Endothelial cell of umbilical vein (primary cell): ENCODE results near the gene GRID2. TPM values are rescaled to one million over a fixed set of nuclear protein-coding genes. Genes with fewer than 3 reads are reported as not detected.

Experiments used
- BruUV-seq: library from RNA; stranded (reverse); fragments of 400-500 nt; replicated peaks from 2 replicates; lab custom pipeline; 2021; lab: Mats Ljungman, UMichigan
- CTCF ChIA-PET: fragments of 300-600, 350-600 bp; sonication (Branson Sonifier 250); formaldehyde crosslinking; loops from one replicate; lab custom pipeline; 2021; ENCODE audit warnings: antibody characterized with exemption, inconsistent platforms; lab: Charles Lee
- POLR2A ChIA-PET: fragments of 300-600, 350-600 bp; sonication (Branson Sonifier 250); formaldehyde crosslinking; loops from one replicate; lab custom pipeline; 2021; ENCODE audit warnings: antibody characterized with exemption, inconsistent platforms; lab: Charles Lee
- DNase-seq: peaks from one replicate; pipeline ENCODE4 v3.0.0-alpha.2; 2011; ENCODE audit warnings: low read depth, low spot score
- FAIRE-seq: peaks from 2 replicates; lab custom pipeline; 2011; peaks lifted over from hg19 to GRCh38; lab: Jason Lieb, UNC
- H2AFZ ChIP-seq: 2 replicates; pipeline ENCODE4 v1.6.0; 2012; ENCODE audit warnings: low read depth, low read length, control low read depth, inconsistent platforms
- H3K27ac ChIP-seq: 2 replicates; pipeline ENCODE4 v1.5.1; 2011; ENCODE audit warnings: low read depth, mild to moderate bottlenecking, control low read depth, low read length, moderate library complexity; ENCODE audit not compliant: insufficient read depth
- H3K27me3 ChIP-seq, 2 experiments: 2 replicates each; pipeline versions ENCODE4 v1.6.0 to v1.6.1; 2011; ENCODE audit warnings: low read length in 2 of 2, mixed read lengths in 1 of 2; ENCODE audit not compliant: control insufficient read depth in 2 of 2, insufficient read depth in 2 of 2
- H3K36me3 ChIP-seq, 2 experiments: 2 replicates in 1 of 2; 3 replicates in 1 of 2; pipeline ENCODE4 v1.5.1; 2011; ENCODE audit warnings: low read length in 2 of 2, mild to moderate bottlenecking in 1 of 2, moderate library complexity in 1 of 2; ENCODE audit not compliant: control insufficient read depth in 2 of 2, insufficient read depth in 2 of 2; ENCODE audit errors: extremely low read depth in 1 of 2
- H3K4me1 ChIP-seq: 3 replicates; pipeline ENCODE4 v1.5.1; 2011; ENCODE audit warnings: mild to moderate bottlenecking, low read length; ENCODE audit not compliant: control insufficient read depth, insufficient read depth; ENCODE audit errors: extremely low read depth
- H3K4me2 ChIP-seq: 2 replicates; pipeline ENCODE4 v1.6.1; 2011; ENCODE audit warnings: low read length, control low read depth, mixed read lengths; ENCODE audit not compliant: insufficient read depth
- H3K4me3 ChIP-seq, 3 experiments: fragments of 200-600 bp in 1 of 3; sonication (generic), shearing (Covaris generic) in 1 of 3; replicated peaks in 1 of 3; 2 replicates each; pipeline ENCODE4 v1.5.1; 2011 to 2016; ENCODE audit warnings: control low read depth in 3 of 3, low read length in 3 of 3, mild to moderate bottlenecking in 2 of 3, inconsistent platforms in 1 of 3, low read depth in 1 of 3, moderate library complexity in 1 of 3; ENCODE audit not compliant: insufficient read depth in 1 of 3
- H3K79me2 ChIP-seq: 2 replicates; pipeline ENCODE4 v1.6.0; 2012; ENCODE audit warnings: low read length, inconsistent platforms; ENCODE audit not compliant: control insufficient read depth, insufficient read depth
- H3K9ac ChIP-seq: replicated peaks from 2 replicates; pipeline ENCODE3; 2011; ENCODE audit warnings: low read length, control low read depth; ENCODE audit not compliant: insufficient read depth; ENCODE audit errors: extremely low read depth
- H3K9me1 ChIP-seq: replicated peaks from 3 replicates; pipeline ENCODE4 v1.6.0; 2011; ENCODE audit warnings: mild to moderate bottlenecking, low read length; ENCODE audit not compliant: control insufficient read depth, insufficient read depth; ENCODE audit errors: extremely low read depth
- H3K9me3 ChIP-seq: replicated peaks from 2 replicates; pipeline ENCODE4 v1.5.1; 2012; ENCODE audit warnings: low read length, inconsistent platforms; ENCODE audit not compliant: control insufficient read depth, insufficient read depth
- H4K20me1 ChIP-seq: replicated peaks from 2 replicates; pipeline ENCODE3; 2011; ENCODE audit warnings: mild to moderate bottlenecking, low read length; ENCODE audit not compliant: control insufficient read depth, insufficient read depth; ENCODE audit errors: extremely low read depth
- CTCF ChIP-seq, 2 donors: IDR thresholded peaks; 1 replicate in 1 of 2; 2 replicates in 1 of 2; pipeline ENCODE4 v1.5.1; 2011; ENCODE audit warnings: low read length in 2 of 2, mild to moderate bottlenecking in 2 of 2, moderate library complexity in 2 of 2, control low read depth in 1 of 2, inconsistent platforms in 1 of 2, low read depth in 1 of 2; ENCODE audit not compliant: insufficient read depth in 1 of 2; ENCODE audit errors: extremely low read depth in 1 of 2
- EZH2 ChIP-seq: IDR thresholded peaks from 2 replicates; pipeline ENCODE4 v1.6.1; 2012; ENCODE audit warnings: borderline replicate concordance, low read depth, mild to moderate bottlenecking, moderate library complexity, low read length, inconsistent platforms; ENCODE audit not compliant: severe bottlenecking
- FOS ChIP-seq: IDR thresholded peaks from 2 replicates; pipeline ENCODE4 v1.6.1; 2011; ENCODE audit warnings: mild to moderate bottlenecking, low read length, moderate library complexity, borderline replicate concordance; ENCODE audit not compliant: insufficient read depth
- GATA2 ChIP-seq: IDR thresholded peaks from 2 replicates; pipeline ENCODE4 v1.7.0; 2011; ENCODE audit warnings: low read depth, mild to moderate bottlenecking, moderate library complexity, mixed read lengths, low read length; ENCODE audit not compliant: insufficient read length, insufficient read depth
- JUN ChIP-seq: IDR thresholded peaks from 2 replicates; pipeline ENCODE4 v1.6.1; 2011; ENCODE audit warnings: borderline replicate concordance, low read depth; ENCODE audit not compliant: insufficient read length, insufficient read depth
- MAX ChIP-seq: IDR thresholded peaks from 2 replicates; pipeline ENCODE4 v1.6.1; 2011; ENCODE audit not compliant: insufficient read depth, insufficient read length
- MYC ChIP-seq: IDR thresholded peaks from one replicate; pipeline ENCODE4 v1.6.1; 2011; ENCODE audit warnings: mild to moderate bottlenecking, low read depth, low read length
- POLR2A ChIP-seq: IDR thresholded peaks from 2 replicates; pipeline ENCODE4 v1.6.1; 2012; ENCODE audit warnings: low read depth, mild to moderate bottlenecking, control low read depth, low read length
- POLR2AphosphoS5 ChIP-seq: IDR thresholded peaks from 2 replicates; pipeline ENCODE4 v1.6.1; 2012; ENCODE audit warnings: low read depth, mild to moderate bottlenecking, control low read depth, low read length, moderate library complexity; ENCODE audit not compliant: insufficient read depth
- dilution Hi-C: fragments of 300-500 bp; cut with MboI; formaldehyde crosslinking; loops from one replicate; pipeline ENCODE4 v1.15.0; 2019; ENCODE audit warnings: low sequenced_read_pairs; ENCODE audit not compliant: extremely low pct_ligation_motif_present
- intact Hi-C: fragments of 100-400 bp; cut with micrococcal nuclease; formaldehyde crosslinking; loops from one replicate; pipeline ENCODE4 v1.10.0; 2022
- polyA plus RNA-seq, 4 experiments: library from polyadenylated mRNA; depleted of rRNA in 3 of 4; stranded (reverse) in 3 of 4; unstranded in 1 of 4; fragments of >200 nt; gene quantifications; 2 replicates each; pipeline versions ENCODE4 v1.2.1 to v1.2.3, GENCODE V29; 2011 to 2012; ENCODE audit warnings: missing spikeins in 1 of 4
- total RNA-seq: library from RNA; stranded (reverse); gene quantifications from 2 replicates; pipeline ENCODE4 v1.2.3, GENCODE V29; 2021

Gene GRID2
- total and polyA plus RNA-seq, 2 donors (not counting 3 experiments of a cell fraction or from before 2014, with no cell fraction given) = not detected

DNA sequence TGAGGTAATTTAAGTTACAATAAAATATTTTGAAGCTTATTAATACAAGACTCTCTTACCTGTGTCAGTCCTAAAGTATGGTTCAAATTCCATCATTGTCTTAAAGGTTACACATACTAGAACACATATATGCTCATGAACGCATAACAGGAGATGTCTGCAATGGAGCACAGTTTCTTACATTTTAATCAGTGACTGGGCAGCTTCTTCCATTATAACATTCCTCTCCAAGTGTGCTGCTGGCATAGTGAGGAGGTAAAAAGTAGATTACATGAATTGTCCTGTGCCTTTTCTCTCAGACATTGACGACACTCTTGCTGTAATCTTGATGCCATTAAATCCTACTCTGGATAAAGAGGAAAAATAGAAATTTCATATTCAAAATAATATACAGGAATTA is 40.8 kb upstream of the GRID2 start:
- CTCF ChIA-PET = no interaction called here
- intact Hi-C loops = no loop called here
- TF ChIP-seq CTCF (IDR thresholded peaks at IDR 0.05; ENCODE audit: extremely low read depth in 1 of 2, insufficient read depth in 1 of 2, low read depth in 1 of 2, low read length in 2 of 2) (no peak), MYC (no peak), GATA2 (no peak), POLR2AphosphoS5 (no peak), EZH2 (no peak), FOS (no peak), POLR2A (no peak), JUN (no peak), MAX (no peak)
- no peaks in the 10 kb centered on the region for H3K4me1 ChIP-seq
- H3K36me3 ChIP-seq = no peaks in the 10 kb centered on the region
- H3K4me2 ChIP-seq = no peak overlapping the region
- POLR2A ChIA-PET = no interaction called here
- dilution Hi-C loops = no loop called here
- no peak for FAIRE-seq
- H3K9ac ChIP-seq = no peak overlapping the region
- no peak overlapping the region for H2AFZ ChIP-seq
- H3K9me3 ChIP-seq = no peaks in the 10 kb centered on the region
- no peak overlapping the region for H3K4me3 ChIP-seq
- H3K27me3 ChIP-seq = no peaks in the 10 kb centered on the region
- H3K27ac ChIP-seq = no peak overlapping the region
- H3K9me1 ChIP-seq = no peaks in the 10 kb centered on the region
- H3K79me2 ChIP-seq = no peaks in the 10 kb centered on the region
- no peak for DNase-seq
- no peaks in the 10 kb centered on the region for H4K20me1 ChIP-seq
- no TSS peak for BruUV-seq
